Suprapubic skin (tissue), 4 donors: ENCODE data around the gene CALM3. TPM values are rescaled to one million over a fixed set of nuclear protein-coding genes. Genes with fewer than 3 reads are reported as not detected.

Experiments used
- DNase-seq, 2 donors: peaks; one replicate each; pipeline ENCODE4 v3.0.0-alpha.2; 2019; ENCODE audit warnings: low spot score in 2 of 2
- H3K27ac ChIP-seq: fragments of 200-600 bp; sonication (generic); one replicate; pipeline ENCODE4 v1.5.1; 2019
- H3K27me3 ChIP-seq: fragments of 200-600 bp; sonication (generic); one replicate; pipeline ENCODE4 v1.5.1; 2019
- H3K36me3 ChIP-seq: fragments of 200-600 bp; sonication (generic); one replicate; pipeline ENCODE4 v1.5.1; 2019
- H3K4me1 ChIP-seq: fragments of 200-600 bp; sonication (generic); one replicate; pipeline ENCODE4 v1.5.1; 2019
- H3K4me3 ChIP-seq: fragments of 200-600 bp; sonication (generic); one replicate; pipeline ENCODE4 v1.5.1; 2019; ENCODE audit warnings: mild to moderate bottlenecking
- H3K9me3 ChIP-seq: fragments of 200-600 bp; sonication (generic); one replicate; pipeline ENCODE4 v1.5.1; 2019
- EP300 ChIP-seq: sonication (generic); formaldehyde crosslinking; IDR thresholded peaks from one replicate; pipeline ENCODE4 v1.6.1; 2017; ENCODE audit warnings: antibody characterized with exemption
- POLR2A ChIP-seq, 2 donors: fragments of 450-650 bp; IDR thresholded peaks; one replicate each; pipeline ENCODE4 v1.6.1; 2017; ENCODE audit warnings: antibody characterized with exemption in 2 of 2, mild to moderate bottlenecking in 2 of 2, moderate library complexity in 2 of 2
- POLR2AphosphoS5 ChIP-seq, 3 donors: sonication (generic); formaldehyde crosslinking; IDR thresholded peaks; one replicate each; pipeline ENCODE4 v1.6.1; 2017; ENCODE audit warnings: antibody characterized with exemption in 3 of 3
- WGBS: methylation state at CpG from one replicate; pipeline ENCODE4 v1.1.5; 2018; 5-methylcytosine and 5-hydroxymethylcytosine counted together
- total RNA-seq, 4 donors: library from RNA; depleted of rRNA; stranded (reverse); fragments of >200 nt; gene quantifications; one replicate each; pipeline ENCODE4 v1.1.0, GENCODE V29; 2016
- TF ChIP-seq, protein P1 (sequence below), 2 donors: fragments of 200-600 bp in 1 of 2; fragments of 450-650 bp in 1 of 2; sonication (generic) in 1 of 2; IDR thresholded peaks; one replicate each; pipeline ENCODE4 v1.5.1; 2016 to 2019; ENCODE audit warnings: antibody characterized with exemption in 2 of 2, mild to moderate bottlenecking in 1 of 2, moderate library complexity in 1 of 2

CALM3 gene
- total RNA-seq, 4 donors from 2014 or later, result 56.0 to 102 (median 78.6) TPM

DNA sequence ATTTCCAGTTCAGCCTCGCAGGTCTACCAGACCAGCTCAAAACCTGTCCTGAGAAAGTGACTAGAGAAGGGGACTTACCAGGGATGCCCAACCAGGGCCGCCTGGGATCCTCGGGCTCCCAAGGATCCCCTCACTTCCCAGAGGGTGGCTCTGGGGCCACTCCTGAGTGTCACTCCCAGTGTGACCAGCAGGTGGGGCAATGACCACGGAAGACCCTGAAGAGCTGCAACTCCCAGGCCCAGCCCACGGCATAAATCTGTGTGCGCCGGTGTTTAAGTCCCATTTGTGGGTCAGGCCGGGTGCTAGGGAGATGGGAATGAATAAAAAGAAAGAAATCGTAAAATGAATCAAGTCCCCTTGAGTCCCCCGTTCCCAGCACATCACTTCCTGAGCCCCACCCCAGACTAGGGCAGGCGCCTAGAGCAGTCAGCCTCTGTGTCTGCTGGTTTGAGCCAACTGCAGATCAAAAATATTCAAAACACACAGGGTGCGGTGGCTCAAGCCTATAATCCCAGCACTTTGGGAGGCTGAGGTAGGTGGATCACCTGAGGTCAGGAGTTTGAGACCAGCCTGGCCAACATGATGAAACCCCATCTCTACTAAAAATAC, 13.1 kb downstream of the CALM3 start:
- H3K36me3 ChIP-seq, result peaks cover 18% of the 10 kb centered on the region
- no peak for TF ChIP-seq POLR2AphosphoS5 (IDR thresholded peaks at IDR 0.05)
- TF ChIP-seq, protein P1, sequence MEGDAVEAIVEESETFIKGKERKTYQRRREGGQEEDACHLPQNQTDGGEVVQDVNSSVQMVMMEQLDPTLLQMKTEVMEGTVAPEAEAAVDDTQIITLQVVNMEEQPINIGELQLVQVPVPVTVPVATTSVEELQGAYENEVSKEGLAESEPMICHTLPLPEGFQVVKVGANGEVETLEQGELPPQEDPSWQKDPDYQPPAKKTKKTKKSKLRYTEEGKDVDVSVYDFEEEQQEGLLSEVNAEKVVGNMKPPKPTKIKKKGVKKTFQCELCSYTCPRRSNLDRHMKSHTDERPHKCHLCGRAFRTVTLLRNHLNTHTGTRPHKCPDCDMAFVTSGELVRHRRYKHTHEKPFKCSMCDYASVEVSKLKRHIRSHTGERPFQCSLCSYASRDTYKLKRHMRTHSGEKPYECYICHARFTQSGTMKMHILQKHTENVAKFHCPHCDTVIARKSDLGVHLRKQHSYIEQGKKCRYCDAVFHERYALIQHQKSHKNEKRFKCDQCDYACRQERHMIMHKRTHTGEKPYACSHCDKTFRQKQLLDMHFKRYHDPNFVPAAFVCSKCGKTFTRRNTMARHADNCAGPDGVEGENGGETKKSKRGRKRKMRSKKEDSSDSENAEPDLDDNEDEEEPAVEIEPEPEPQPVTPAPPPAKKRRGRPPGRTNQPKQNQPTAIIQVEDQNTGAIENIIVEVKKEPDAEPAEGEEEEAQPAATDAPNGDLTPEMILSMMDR (IDR thresholded peaks at IDR 0.05), result peak; percentile 88 to 90
- WGBS, result 8% methylated on average over 11 of the region's 12 CpGs
- no peaks in the 10 kb centered on the region for H3K27me3 ChIP-seq
- H3K9me3 ChIP-seq, result no peaks in the 10 kb centered on the region
- no peak overlapping the region for H3K27ac ChIP-seq
- H3K4me1 ChIP-seq, result peaks cover 43% of the 10 kb centered on the region
- no peak overlapping the region for H3K4me3 ChIP-seq
- DNase-seq, result peak; percentile 89 to 92

DNA sequence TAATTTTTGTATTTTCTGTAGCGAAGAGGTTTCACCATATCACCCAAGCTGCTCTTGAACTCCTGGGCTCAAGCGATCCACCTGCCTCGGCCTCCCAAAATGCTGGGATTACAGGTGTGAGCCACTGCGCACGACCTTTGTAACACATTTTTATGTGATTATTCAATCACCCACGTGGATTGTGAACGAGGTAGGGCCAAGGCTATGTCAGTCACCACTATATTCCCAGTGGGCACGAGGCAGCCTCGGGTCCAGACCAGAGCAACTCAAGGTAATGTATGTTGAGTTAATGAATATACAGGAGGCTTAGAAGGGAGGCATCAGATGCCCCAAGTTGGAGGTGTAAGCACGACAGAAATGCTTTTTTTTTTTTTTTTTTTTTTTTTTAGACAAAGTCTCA, 14.8 kb downstream of the CALM3 start:
- Histone ChIP-seq H3K4me3 (no peak overlapping the region), H3K4me1 (peaks cover 56% of the 10 kb centered on the region), H3K36me3 (peaks cover under 1% of the 10 kb centered on the region), H3K9me3 (no peaks in the 10 kb centered on the region), H3K27ac (no peak overlapping the region), H3K27me3 (no peaks in the 10 kb centered on the region)
- DNase-seq, result no peak
- 83% methylated on average over 10 of the region's 10 CpGs for WGBS
- TF ChIP-seq POLR2AphosphoS5 (IDR thresholded peaks at IDR 0.05), result no peak
- TF ChIP-seq POLR2A (IDR thresholded peaks at IDR 0.05), result no peak
- TF ChIP-seq, protein P1 (IDR thresholded peaks at IDR 0.05), result no peak
- TF ChIP-seq EP300, result no peak

DNA sequence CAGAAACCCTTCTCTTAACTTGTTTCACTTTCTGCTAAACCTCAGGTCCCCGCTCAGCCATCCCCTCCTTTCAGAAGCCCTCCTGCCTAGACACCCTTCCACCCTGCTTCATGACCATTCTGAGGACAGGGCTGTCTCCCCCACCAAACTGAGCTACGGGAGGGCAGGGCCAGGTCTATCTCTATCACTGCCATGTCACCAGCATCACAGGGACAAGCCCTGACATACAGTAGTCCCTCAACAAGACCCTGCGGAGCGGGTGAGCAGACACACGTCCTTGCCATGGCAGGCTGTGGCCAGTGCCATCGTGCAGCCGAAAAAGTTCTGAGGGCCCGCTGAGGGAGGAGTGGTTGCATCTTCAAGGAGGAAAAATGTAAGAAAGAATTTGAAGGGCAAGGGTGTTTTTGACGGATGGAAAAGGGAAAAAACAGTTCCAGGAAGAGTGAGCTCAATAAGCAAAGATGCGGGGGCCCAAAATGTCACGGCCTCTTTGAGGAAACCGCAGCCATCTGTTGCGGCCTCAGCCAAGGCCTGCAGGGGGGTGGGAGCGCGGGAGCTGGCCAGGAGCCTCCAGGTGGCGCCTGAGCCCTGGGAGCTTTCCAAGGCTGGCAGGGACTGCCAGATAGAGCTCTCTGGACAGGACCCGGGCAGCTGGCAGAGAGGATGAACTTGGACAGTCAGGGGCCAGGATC, 15.6 kb downstream of the CALM3 start:
- H3K4me1 ChIP-seq, result peaks cover 56% of the 10 kb centered on the region
- 23% methylated on average over 17 of the region's 17 CpGs for WGBS

DNA sequence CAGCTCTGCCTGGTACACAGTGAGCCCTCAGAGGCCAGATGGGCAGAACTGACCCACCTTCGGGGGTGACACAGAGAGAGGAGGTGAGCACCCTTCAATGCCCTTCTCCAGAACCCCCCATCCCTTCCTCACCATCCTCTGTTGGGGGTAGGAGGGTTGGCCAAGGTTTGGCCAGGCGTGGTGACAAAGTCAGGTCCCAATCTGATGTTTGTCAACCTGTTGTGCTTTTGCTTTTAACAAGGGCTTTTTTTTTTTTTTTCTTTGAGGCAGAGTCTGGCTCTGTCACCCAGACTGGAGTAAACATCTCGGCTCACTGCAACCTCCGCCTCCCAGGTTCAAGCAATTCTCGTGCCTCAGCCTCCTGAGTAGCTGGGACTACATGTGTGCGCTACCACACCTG, 16.5 kb downstream of the CALM3 start:
- TF ChIP-seq, protein P1 (IDR thresholded peaks at IDR 0.05), result no peak
- TF ChIP-seq POLR2A (IDR thresholded peaks at IDR 0.05) (no peak), POLR2AphosphoS5 (IDR thresholded peaks at IDR 0.05) (no peak), EP300 (no peak)
- 74% methylated on average over 6 of the region's 6 CpGs for WGBS
- Histone ChIP-seq H3K36me3 (no peaks in the 10 kb centered on the region), H3K27ac (no peak overlapping the region), H3K4me3 (no peak overlapping the region), H3K9me3 (no peaks in the 10 kb centered on the region), H3K27me3 (no peaks in the 10 kb centered on the region), H3K4me1 (peaks cover 62% of the 10 kb centered on the region)
- DNase-seq, result no peak

More for the DNA sequence above, 15.6 kb downstream of the CALM3 start:
- DNase-seq, result no peak
- TF ChIP-seq EP300 (no peak), POLR2A (IDR thresholded peaks at IDR 0.05) (no peak)
- TF ChIP-seq, protein P1 (IDR thresholded peaks at IDR 0.05), result peak in 1 of 2 donors; percentile 17
- no peaks in the 10 kb centered on the region for H3K36me3 ChIP-seq
- no peaks in the 10 kb centered on the region for H3K9me3 ChIP-seq
- no peak overlapping the region for H3K4me3 ChIP-seq
- no peaks in the 10 kb centered on the region for H3K27me3 ChIP-seq
- no peak overlapping the region for H3K27ac ChIP-seq

DNA sequence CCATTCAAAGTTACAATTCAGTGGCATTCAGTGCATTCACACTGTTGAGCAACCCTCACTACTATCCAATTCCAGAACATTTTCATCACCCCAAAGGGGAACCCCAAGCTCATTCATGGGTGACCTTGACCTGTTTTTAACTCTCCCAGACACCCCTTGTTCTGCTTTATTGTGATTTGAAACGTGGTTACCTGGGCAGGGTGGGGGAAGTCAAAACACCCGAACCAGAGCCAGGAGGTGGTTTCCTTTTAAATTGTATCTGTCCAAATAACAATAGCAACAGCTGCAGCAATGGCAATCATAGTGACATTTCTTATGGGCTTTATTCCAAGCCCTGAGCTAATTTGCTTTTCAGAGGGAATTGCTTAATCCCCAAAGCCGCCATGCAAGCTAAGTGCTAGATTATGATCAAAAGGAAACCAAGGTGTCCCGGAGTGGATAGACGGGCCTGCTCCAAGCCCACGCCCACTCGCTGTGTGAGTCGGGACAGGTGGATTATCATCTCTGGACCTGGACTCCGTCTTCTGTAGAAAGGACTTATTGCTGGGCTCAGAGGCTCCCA, 17.6 kb downstream of the CALM3 start:
- Histone ChIP-seq H3K9me3 (no peaks in the 10 kb centered on the region), H3K36me3 (no peaks in the 10 kb centered on the region), H3K4me1 (peaks cover 64% of the 10 kb centered on the region), H3K4me3 (no peak overlapping the region), H3K27ac (peak overlapping the region; percentile 23), H3K27me3 (no peaks in the 10 kb centered on the region)
- WGBS, result 13% methylated on average over 5 of the region's 9 CpGs
- no peak for DNase-seq
- TF ChIP-seq POLR2AphosphoS5 (IDR thresholded peaks at IDR 0.05), result peak in 1 of 3 donors; percentile 14
- no peak for TF ChIP-seq POLR2A (IDR thresholded peaks at IDR 0.05)
- TF ChIP-seq EP300, result no peak
